Gastroesophageal sphincter (tissue), 4 donors: Measurements from ENCODE around the gene IL4I1. TPM values are rescaled to one million over a fixed set of nuclear protein-coding genes. Genes with fewer than 3 reads are reported as not detected.
A peak's percentile ranks its signal among the peaks of the same experiment; 100 is the strongest.

ENCODE experiments used
- ATAC-seq: fragments of 150-250 bp; one replicate; pipeline ENCODE4 v1.9.1; 2016; ENCODE audit warnings: mild to moderate bottlenecking, moderate library complexity
- H3K27ac ChIP-seq, 4 donors: fragments of 200-600 bp; sonication (generic) in 3 of 4; 1 replicate in 3 of 4; 2 replicates in 1 of 4; pipeline ENCODE4 v1.5.1; 2016 to 2019
- H3K27me3 ChIP-seq: fragments of 200-600 bp; sonication (generic); one replicate; pipeline ENCODE4 v1.5.1; 2019
- H3K36me3 ChIP-seq, 2 donors: fragments of 200-600 bp; sonication (generic); one replicate each; pipeline ENCODE4 v1.5.1; 2019; ENCODE audit warnings: control low read depth in 1 of 2
- H3K4me1 ChIP-seq, 3 donors: fragments of 200-600 bp; sonication (generic); 1 replicate in 2 of 3; 2 replicates in 1 of 3; pipeline ENCODE4 v1.5.1; 2016 to 2019; ENCODE audit warnings: control low read depth in 2 of 3
- H3K4me3 ChIP-seq, 2 donors: fragments of 200-600 bp; sonication (generic); one replicate each; pipeline ENCODE4 v1.5.1; 2019; ENCODE audit warnings: mild to moderate bottlenecking in 1 of 2, moderate library complexity in 1 of 2
- H3K9me3 ChIP-seq, 3 donors: fragments of 200-600 bp; sonication (generic); one replicate each; pipeline ENCODE4 v1.5.1; 2017 to 2019; ENCODE audit warnings: control low read depth in 2 of 3
- EP300 ChIP-seq: sonication (generic); formaldehyde crosslinking; IDR thresholded peaks from one replicate; pipeline ENCODE4 v1.6.1; 2017; ENCODE audit warnings: antibody characterized with exemption, mild to moderate bottlenecking
- POLR2A ChIP-seq, 2 donors: fragments of 450-650 bp; IDR thresholded peaks; one replicate each; pipeline ENCODE4 v1.6.1; 2017; ENCODE audit warnings: antibody characterized with exemption in 2 of 2, mild to moderate bottlenecking in 2 of 2, moderate library complexity in 1 of 2
- POLR2AphosphoS5 ChIP-seq: sonication (generic); formaldehyde crosslinking; IDR thresholded peaks from one replicate; pipeline ENCODE4 v1.6.1; 2017; ENCODE audit warnings: antibody characterized with exemption
- WGBS, 2 donors: methylation state at CpG; one replicate each; pipeline ENCODE4 v1.1.5; 2018; ENCODE audit warnings: low coverage in 1 of 2; 5-methylcytosine and 5-hydroxymethylcytosine counted together
- total RNA-seq, 4 donors: library from RNA; depleted of rRNA; stranded (reverse); fragments of >200 nt; gene quantifications; one replicate each; pipeline ENCODE4 v1.1.0, GENCODE V29; 2016
- TF ChIP-seq, protein P1 (sequence below), 4 experiments: fragments of 200-600 bp in 2 of 4; fragments of 450-650 bp in 2 of 4; sonication (generic) in 1 of 4; IDR thresholded peaks; one replicate each; pipeline ENCODE4 v1.5.1; 2017 to 2019; ENCODE audit warnings: antibody characterized with exemption in 4 of 4, mild to moderate bottlenecking in 2 of 4, moderate library complexity in 2 of 4

IL4I1 gene
- total RNA-seq, 4 donors from 2014 or later, result 0.39 to 1.2 TPM; not detected in 2

DNA sequence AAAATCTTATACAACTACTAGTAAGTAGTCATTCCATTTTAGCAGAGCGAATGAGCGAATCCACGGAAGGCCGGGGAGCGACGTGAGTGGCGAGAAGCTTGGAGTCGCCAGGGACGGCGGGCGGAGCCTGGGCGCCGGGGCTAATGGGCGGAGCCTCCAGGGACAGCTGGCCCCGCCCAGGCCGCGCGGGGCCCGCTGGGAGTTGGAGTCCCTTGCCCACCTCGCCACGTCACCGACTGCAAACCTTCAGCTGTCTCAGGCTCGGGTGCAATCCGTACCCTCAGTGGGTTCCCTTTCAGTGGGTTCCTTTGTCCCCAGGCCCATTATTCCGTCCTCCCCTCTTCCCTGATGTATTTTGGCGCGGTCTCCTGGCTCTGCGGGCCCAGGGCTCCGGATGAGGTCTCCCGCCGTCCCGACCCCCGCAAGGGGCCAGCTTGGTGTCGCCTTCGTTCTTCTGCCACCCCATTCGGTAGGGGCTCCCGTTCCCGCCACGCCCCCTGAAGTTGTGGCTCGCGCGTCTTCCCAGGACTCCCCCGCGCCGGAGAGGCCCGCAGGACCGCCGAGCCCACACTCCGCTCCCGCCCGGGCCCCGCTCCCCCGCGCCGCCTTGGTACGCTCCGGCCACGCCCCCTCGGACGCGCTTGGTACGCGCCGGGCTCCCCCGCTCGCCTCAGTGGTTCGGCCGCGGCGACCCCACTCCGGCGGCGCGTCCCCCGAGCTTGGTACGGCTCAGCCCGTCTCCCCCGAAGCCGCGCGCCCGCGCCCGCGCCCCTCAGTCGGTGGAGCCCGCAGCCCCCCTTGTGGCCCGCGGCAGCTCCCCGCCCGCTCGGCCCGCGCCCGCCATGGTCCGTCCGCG lies 46.0 kb downstream of the IL4I1 start, which contains the start of gene PTOV1:
Gene PTOV1, plus strand, starts transcription at position 673 of the 856 bp plus-strand sequence.
- Histone ChIP-seq H3K36me3 (peaks cover 0 to 15% of the 10 kb centered on the region in 2 donors), H3K4me3 (peak within 1 kb of the TSS; percentile 80 to 98), H3K27ac (peak within 1 kb of the TSS; percentile 97 to 100 (median 98)), H3K27me3 (no peaks in the 10 kb centered on the region), H3K4me1 (peaks cover 0 to 43% (median 15%) of the 10 kb centered on the region in 3 donors), H3K9me3 (no peaks in the 10 kb centered on the region)
- TF ChIP-seq POLR2A (IDR thresholded peaks at IDR 0.05) (peak; percentile 71 to 78), EP300 (no peak), POLR2AphosphoS5 (peak; percentile 72)
- TF ChIP-seq, protein P1, sequence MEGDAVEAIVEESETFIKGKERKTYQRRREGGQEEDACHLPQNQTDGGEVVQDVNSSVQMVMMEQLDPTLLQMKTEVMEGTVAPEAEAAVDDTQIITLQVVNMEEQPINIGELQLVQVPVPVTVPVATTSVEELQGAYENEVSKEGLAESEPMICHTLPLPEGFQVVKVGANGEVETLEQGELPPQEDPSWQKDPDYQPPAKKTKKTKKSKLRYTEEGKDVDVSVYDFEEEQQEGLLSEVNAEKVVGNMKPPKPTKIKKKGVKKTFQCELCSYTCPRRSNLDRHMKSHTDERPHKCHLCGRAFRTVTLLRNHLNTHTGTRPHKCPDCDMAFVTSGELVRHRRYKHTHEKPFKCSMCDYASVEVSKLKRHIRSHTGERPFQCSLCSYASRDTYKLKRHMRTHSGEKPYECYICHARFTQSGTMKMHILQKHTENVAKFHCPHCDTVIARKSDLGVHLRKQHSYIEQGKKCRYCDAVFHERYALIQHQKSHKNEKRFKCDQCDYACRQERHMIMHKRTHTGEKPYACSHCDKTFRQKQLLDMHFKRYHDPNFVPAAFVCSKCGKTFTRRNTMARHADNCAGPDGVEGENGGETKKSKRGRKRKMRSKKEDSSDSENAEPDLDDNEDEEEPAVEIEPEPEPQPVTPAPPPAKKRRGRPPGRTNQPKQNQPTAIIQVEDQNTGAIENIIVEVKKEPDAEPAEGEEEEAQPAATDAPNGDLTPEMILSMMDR (IDR thresholded peaks at IDR 0.05), result peak in 1 of 4 experiments; percentile 23
- ATAC-seq, result peak; percentile 94
- 0 to 1% methylated on average over 2 to 17 of the region's 98 CpGs for WGBS, 2 donors

DNA sequence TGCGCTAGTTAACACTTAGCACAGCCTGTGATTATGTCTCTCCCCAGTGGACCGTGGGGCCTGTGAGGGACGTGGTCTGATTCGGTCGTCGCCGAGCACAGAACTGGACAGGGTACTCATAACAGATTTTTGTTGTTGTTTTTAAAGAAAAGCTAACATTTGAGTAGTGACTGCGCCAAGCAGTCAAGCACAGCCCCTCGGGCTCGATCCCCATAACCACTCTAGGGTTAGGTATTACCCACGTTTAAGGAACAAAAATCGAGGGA lies 46.5 kb downstream of the IL4I1 start:
- TF ChIP-seq EP300, result no peak
- no peak for TF ChIP-seq POLR2A (IDR thresholded peaks at IDR 0.05)
- TF ChIP-seq, protein P1 (IDR thresholded peaks at IDR 0.05), result no peak
- no peak for TF ChIP-seq POLR2AphosphoS5
- Histone ChIP-seq H3K9me3 (no peaks in the 10 kb centered on the region), H3K4me3 (peak overlapping the region; percentile 80 to 98), H3K27me3 (no peaks in the 10 kb centered on the region), H3K27ac (peak overlapping the region; percentile 97 to 100 (median 98)), H3K4me1 (peaks cover 0 to 42% (median 15%) of the 10 kb centered on the region in 3 donors), H3K36me3 (peaks cover 0 to 10% of the 10 kb centered on the region in 2 donors)
- ATAC-seq, result no peak
- 13 to 50% methylated on average over 3 to 10 of the region's 12 CpGs for WGBS, 2 donors

DNA sequence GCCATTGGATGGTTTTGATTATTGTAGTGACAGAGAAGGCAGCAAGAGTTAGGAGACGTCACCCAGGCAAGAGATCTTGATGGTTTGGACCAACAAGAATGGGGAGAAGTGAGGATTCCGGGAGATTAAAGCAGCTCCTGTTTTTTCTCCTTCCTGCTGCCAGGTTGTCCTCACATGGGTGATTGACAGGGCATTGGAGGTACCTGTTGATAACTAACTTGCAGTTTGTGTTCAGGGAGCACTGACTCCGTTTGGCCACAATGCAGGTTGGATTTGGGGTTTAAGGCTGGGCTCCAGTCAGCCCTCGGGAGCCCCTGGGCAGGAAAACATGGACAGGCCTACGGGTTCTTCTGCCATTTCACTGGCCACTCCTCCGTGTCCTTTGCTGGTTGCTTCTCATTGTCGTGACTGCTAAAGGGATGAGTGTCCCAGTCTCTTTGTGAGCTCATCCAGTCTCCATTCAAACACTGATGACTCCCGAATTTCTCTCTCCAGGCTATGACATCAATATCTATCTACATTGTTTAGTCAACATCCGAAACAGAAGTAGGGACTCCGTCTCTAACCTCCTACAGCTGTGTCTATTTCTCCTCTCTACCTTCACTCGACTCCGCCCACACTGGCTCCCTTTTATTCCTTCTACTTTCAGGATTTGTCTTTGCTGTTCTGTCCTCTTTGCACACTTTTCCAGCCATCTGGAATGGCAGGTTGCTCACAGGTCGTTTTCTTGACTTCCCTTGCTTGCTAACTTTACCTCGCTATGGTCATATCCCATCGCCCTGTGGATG lies 47.1 kb downstream of the IL4I1 start:
- whole genome bisulfite sequencing, 2 donors, result 85 to 86% methylated on average over 8 to 12 of the region's 15 CpGs
- TF ChIP-seq EP300, result no peak
- no peak for TF ChIP-seq POLR2AphosphoS5
- TF ChIP-seq, protein P1 (IDR thresholded peaks at IDR 0.05), result no peak
- no peak for TF ChIP-seq POLR2A (IDR thresholded peaks at IDR 0.05)
- no peaks in the 10 kb centered on the region for H3K9me3 ChIP-seq
- ATAC-seq, result no peak
- peaks cover 0 to 37% (median 15%) of the 10 kb centered on the region in 3 donors for H3K4me1 ChIP-seq
- H3K4me3 ChIP-seq, result peak overlapping the region in 1 of 2 donors; percentile 98
- peak overlapping the region; percentile 97 to 100 (median 98) for H3K27ac ChIP-seq
- no peaks in the 10 kb centered on the region for H3K27me3 ChIP-seq
- H3K36me3 ChIP-seq, result peaks cover 0 to 4% of the 10 kb centered on the region in 2 donors

DNA sequence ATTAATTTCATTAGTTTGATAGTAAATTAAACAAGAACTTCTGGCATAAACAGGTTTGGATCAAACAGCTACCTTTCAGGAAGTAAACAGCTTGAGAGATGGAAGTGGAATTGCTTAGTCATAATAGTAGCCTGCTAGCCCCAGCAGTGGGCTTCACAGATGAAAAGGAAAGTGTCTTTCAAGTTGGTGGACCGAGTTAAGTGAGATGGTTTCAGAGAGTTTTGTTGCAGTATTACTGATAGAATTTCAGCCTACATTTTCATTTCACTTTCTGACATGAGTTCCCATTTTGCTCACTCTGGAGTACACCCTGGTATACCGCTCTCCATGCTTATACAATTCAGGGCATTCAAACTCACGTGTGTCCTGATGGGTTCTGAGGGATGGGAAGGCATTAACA lies 47.7 kb downstream of the IL4I1 start:
- Histone ChIP-seq H3K36me3 (no peaks in the 10 kb centered on the region), H3K4me3 (no peak overlapping the region), H3K9me3 (no peaks in the 10 kb centered on the region), H3K27me3 (no peaks in the 10 kb centered on the region), H3K4me1 (peaks cover 0 to 30% (median 15%) of the 10 kb centered on the region in 3 donors), H3K27ac (no peak overlapping the region)
- TF ChIP-seq, protein P1 (IDR thresholded peaks at IDR 0.05), result no peak
- TF ChIP-seq POLR2A (IDR thresholded peaks at IDR 0.05), result no peak
- TF ChIP-seq EP300, result no peak
- TF ChIP-seq POLR2AphosphoS5, result no peak
- WGBS, 2 donors, result 97 to 100% methylated on average over 1 to 3 of the region's 3 CpGs
- ATAC-seq, result no peak
